HFFc6 (cell line): ENCODE data around the gene TSPAN32. TPM values are rescaled to one million over a fixed set of nuclear protein-coding genes. Genes with fewer than 3 reads are reported as not detected.
A peak's percentile ranks its signal among the peaks of the same experiment; 100 is the strongest.

ENCODE experiments used
- DNase-seq: peaks from one replicate; pipeline ENCODE4 v3.0.0-alpha.2; 2018
- H3K27ac Mint-ChIP-seq: 2 replicates; pipeline ENCODE4 v1.8.0; 2020; ENCODE audit warnings: mild to moderate bottlenecking, mixed read lengths
- H3K27me3 Mint-ChIP-seq: 2 replicates; pipeline ENCODE4 v1.8.0; 2021; ENCODE audit warnings: mild to moderate bottlenecking, moderate library complexity, mixed read lengths; ENCODE audit not compliant: insufficient read depth
- H3K36me3 Mint-ChIP-seq: 2 replicates; pipeline ENCODE4 v1.8.0; 2021; ENCODE audit warnings: low read depth, mixed read lengths
- H3K4me1 Mint-ChIP-seq: 2 replicates; pipeline ENCODE4 v1.8.0; 2020; ENCODE audit warnings: low read depth, mixed read lengths
- H3K4me3 Mint-ChIP-seq: 2 replicates; pipeline ENCODE4 v1.8.0; 2020; ENCODE audit warnings: mild to moderate bottlenecking, moderate library complexity, mixed read lengths
- H3K9me3 Mint-ChIP-seq: 2 replicates; pipeline ENCODE4 v1.8.0; 2020; ENCODE audit warnings: mild to moderate bottlenecking, mixed read lengths
- CTCF ChIP-seq: fragments of 200-600 bp; sonication (generic); IDR thresholded peaks from 2 replicates; pipeline ENCODE4 v1.5.0; 2021; ENCODE audit warnings: antibody characterized with exemption, mild to moderate bottlenecking
- total RNA-seq, 6 experiments: library from RNA; stranded (reverse); fragmentation: NEBNext Ultra II Directional; extraction: Animal tissue kit (Norgen Biotek cat#: 25700); gene quantifications; 2 replicates in 1 of 6; 3 replicates in 5 of 6; pipeline ENCODE4 v1.2.3, GENCODE V29; 2021

The TSPAN32 gene
- total RNA-seq, 6 experiments from 2014 or later, result not detected

GRCh38 chr11:2305788-2306451 lies 4.1 kb downstream of the TSPAN32 start:
- H3K27ac Mint-ChIP-seq, result peak overlapping the region; percentile 91
- TF ChIP-seq CTCF, result no peak
- no peaks in the 10 kb centered on the region for H3K36me3 Mint-ChIP-seq
- H3K27me3 Mint-ChIP-seq, result no peaks in the 10 kb centered on the region; the same call in 1 of the 2 replicates
- H3K9me3 Mint-ChIP-seq, result no peaks in the 10 kb centered on the region
- H3K4me3 Mint-ChIP-seq, result peak overlapping the region; percentile 79
- DNase-seq, result no peak
- peaks cover 14% of the 10 kb centered on the region for H3K4me1 Mint-ChIP-seq

GRCh38 chr11:2306452-2306823 lies 4.6 kb downstream of the TSPAN32 start:
- Mint-ChIP-seq H3K9me3 (no peaks in the 10 kb centered on the region), H3K4me1 (peaks cover 14% of the 10 kb centered on the region), H3K4me3 (peak overlapping the region; percentile 79), H3K36me3 (no peaks in the 10 kb centered on the region), H3K27me3 (no peaks in the 10 kb centered on the region; the same call in 1 of the 2 replicates), H3K27ac (peak overlapping the region; percentile 91)
- no peak for TF ChIP-seq CTCF
- peak; percentile 63 for DNase-seq

GRCh38 chr11:2306877-2307500 lies 5.2 kb downstream of the TSPAN32 start:
- Mint-ChIP-seq H3K9me3 (no peaks in the 10 kb centered on the region), H3K36me3 (no peaks in the 10 kb centered on the region), H3K4me3 (no peak overlapping the region)

GRCh38 chr11:2307501-2308331 lies 5.9 kb downstream of the TSPAN32 start:
- H3K9me3 Mint-ChIP-seq, result no peaks in the 10 kb centered on the region
- DNase-seq, result no peak
- H3K27me3 Mint-ChIP-seq, result no peaks in the 10 kb centered on the region; the same call in 1 of the 2 replicates
- H3K36me3 Mint-ChIP-seq, result no peaks in the 10 kb centered on the region
- H3K4me3 Mint-ChIP-seq, result no peak overlapping the region
- H3K27ac Mint-ChIP-seq, result no peak overlapping the region
- TF ChIP-seq CTCF, result no peak
- peaks cover 22% of the 10 kb centered on the region for H3K4me1 Mint-ChIP-seq

More at GRCh38 chr11:2306877-2307500, 5.2 kb downstream of the TSPAN32 start:
- peak; percentile 6 for DNase-seq
- H3K27ac Mint-ChIP-seq, result no peak overlapping the region
- no peaks in the 10 kb centered on the region; the same call in 1 of the 2 replicates for H3K27me3 Mint-ChIP-seq
- peaks cover 15% of the 10 kb centered on the region for H3K4me1 Mint-ChIP-seq
- no peak for TF ChIP-seq CTCF

- no peaks in the 10 kb centered on the region for H3K36me3 Mint-ChIP-seq
- no peak for DNase-seq
- no peak for TF ChIP-seq CTCF
- no peak overlapping the region for H3K4me3 Mint-ChIP-seq
- peaks cover 24% of the 10 kb centered on the region for H3K4me1 Mint-ChIP-seq
- no peaks in the 10 kb centered on the region for H3K9me3 Mint-ChIP-seq
- H3K27ac Mint-ChIP-seq, result no peak overlapping the region
- H3K27me3 Mint-ChIP-seq, result no peaks in the 10 kb centered on the region; the same call in 1 of the 2 replicates
Measured at GRCh38 chr11:2308713-2309112, 6.9 kb downstream of the TSPAN32 start.
